Endothelial cell of hepatic sinusoid (primary cell): ENCODE measurements around the gene GPN2.
"Not testable (repeated sequence)": the region's sequence is repeated elsewhere in the genome, so short reads cannot be mapped to it uniquely, and the experiment has no call there.

Source experiments
- in situ Hi-C: cut with HindIII; loops from 2 replicates; pipeline ENCODE4 v1.10.0; 2017; ENCODE audit warnings: low sequenced_read_pairs

Gene GPN2

GRCh38 chr1:26861286-26861701 lies 28.8 kb downstream of the GPN2 start:
- in situ Hi-C loops, result no loop called here

GRCh38 chr1:26858891-26859640 lies 31.0 kb downstream of the GPN2 start:
- in situ Hi-C loops, result no loop called here

GRCh38 chr1:26858160-26858559 lies 31.9 kb downstream of the GPN2 start:
- in situ Hi-C loops, result no loop called here

GRCh38 chr1:26857473-26858060 lies 32.5 kb downstream of the GPN2 start:
- in situ Hi-C loops, result no loop called here

- in situ Hi-C loops, result no loop called here
These were observed 33.2 kb downstream of the GPN2 start for GRCh38 chr1:26856604-26857469.

- in situ Hi-C loops, result no loop called here
These were observed 33.9 kb downstream of the GPN2 start for GRCh38 chr1:26856181-26856580.

GRCh38 chr1:26855636-26856035 lies 34.4 kb downstream of the GPN2 start:
- in situ Hi-C loops, result no loop called here

- in situ Hi-C loops, result loop anchor here (5.0 kb wide), 1 partner anchor 32 kb away; no protein-coding TSS in a partner anchor
These were observed 35.2 kb downstream of the GPN2 start for GRCh38 chr1:26854906-26855305.

GRCh38 chr1:26853600-26853999 lies 36.5 kb downstream of the GPN2 start:
- in situ Hi-C loops, result loop anchor here (5.0 kb wide), 1 partner anchor 34 kb away; no protein-coding TSS in a partner anchor

- in situ Hi-C loops, result loop anchor here (5.0 kb wide), 1 partner anchor 34 kb away; no protein-coding TSS in a partner anchor
These were observed 36.9 kb downstream of the GPN2 start for GRCh38 chr1:26853156-26853555.

- in situ Hi-C loops, result loop anchor here (5.0 kb wide), 1 partner anchor 35 kb away; no protein-coding TSS in a partner anchor
These were observed 37.4 kb downstream of the GPN2 start for GRCh38 chr1:26852701-26853100.

- in situ Hi-C loops, result loop anchor here (5.0 kb wide), 1 partner anchor 36 kb away; no protein-coding TSS in a partner anchor
These were observed 38.9 kb downstream of the GPN2 start for GRCh38 chr1:26851106-26851684.

- in situ Hi-C loops, result no loop called here
These were observed 40.9 kb downstream of the GPN2 start for GRCh38 chr1:26848941-26849774.

- in situ Hi-C loops, result no loop called here
These were observed 41.6 kb downstream of the GPN2 start for GRCh38 chr1:26848499-26848898.

GRCh38 chr1:26847826-26848225 lies 42.3 kb downstream of the GPN2 start:
- in situ Hi-C loops, result not testable (repeated sequence)

GRCh38 chr1:26844424-26845196 lies 45.5 kb downstream of the GPN2 start:
- in situ Hi-C loops, result no loop called here

- in situ Hi-C loops, result no loop called here
These were observed 50.3 kb downstream of the GPN2 start for GRCh38 chr1:26839779-26840178.

GRCh38 chr1:26839339-26839722 lies 50.8 kb downstream of the GPN2 start:
- in situ Hi-C loops, result no loop called here
